H9 (cell line): ENCODE data around the gene C20orf173. TPM values are rescaled to one million over a fixed set of nuclear protein-coding genes. Genes with fewer than 3 reads are reported as not detected.

Experiments used
- DNase-seq: peaks from one replicate; pipeline ENCODE4 v3.0.0-alpha.2; 2017
- H2AFZ ChIP-seq: one replicate; pipeline ENCODE4 v1.6.1; 2013; ENCODE audit warnings: mild to moderate bottlenecking, low read length, control low read depth, moderate library complexity
- H2AK5ac ChIP-seq: 2 replicates; pipeline ENCODE4 v1.6.1; 2013; ENCODE audit warnings: low read length, control low read depth, mixed read lengths; ENCODE audit not compliant: insufficient read length
- H2BK120ac ChIP-seq: one replicate; pipeline ENCODE4 v1.6.1; 2013; ENCODE audit warnings: low read depth, mild to moderate bottlenecking, low read length, control low read depth, inconsistent platforms; ENCODE audit not compliant: poor library complexity, severe bottlenecking
- H2BK12ac ChIP-seq: 2 replicates; pipeline ENCODE4 v1.6.1; 2013; ENCODE audit warnings: low read length, control low read depth, mixed read lengths, low read depth; ENCODE audit not compliant: insufficient read length
- H2BK15ac ChIP-seq: 2 replicates; pipeline ENCODE4 v1.6.1; 2013; ENCODE audit warnings: low read depth, low read length, control low read depth
- H2BK20ac ChIP-seq: one replicate; pipeline ENCODE4 v1.6.1; 2013; ENCODE audit warnings: low read depth, mild to moderate bottlenecking, low read length, control low read depth, inconsistent platforms; ENCODE audit not compliant: poor library complexity, severe bottlenecking
- H2BK5ac ChIP-seq: 2 replicates; pipeline ENCODE4 v1.6.1; 2013; ENCODE audit warnings: low read length, control low read depth, mixed read lengths; ENCODE audit not compliant: insufficient read length
- H3K14ac ChIP-seq: 2 replicates; pipeline ENCODE4 v1.6.1; 2013; ENCODE audit warnings: low read length, control low read depth; ENCODE audit not compliant: insufficient read depth
- H3K18ac ChIP-seq: 2 replicates; pipeline ENCODE4 v1.6.1; 2013; ENCODE audit warnings: low read depth, mild to moderate bottlenecking, mixed read lengths, low read length, control low read depth; ENCODE audit not compliant: insufficient read length
- H3K23ac ChIP-seq: 2 replicates; pipeline ENCODE4 v1.6.1; 2013; ENCODE audit warnings: low read length, control low read depth, mixed read lengths, low read depth; ENCODE audit not compliant: insufficient read length
- H3K23me2 ChIP-seq: 2 replicates; pipeline ENCODE4 v1.6.1; 2013; ENCODE audit warnings: low read depth, mild to moderate bottlenecking, mixed read lengths, low read length, control low read depth; ENCODE audit not compliant: insufficient read length, poor library complexity, severe bottlenecking
- H3K27ac ChIP-seq: 2 replicates; pipeline ENCODE4 v1.5.1; 2013; ENCODE audit warnings: low read length, control low read depth, mixed read lengths, low read depth; ENCODE audit not compliant: insufficient read length
- H3K27me3 ChIP-seq: 2 replicates; pipeline ENCODE4 v1.6.1; 2013; ENCODE audit warnings: low read length, control low read depth, inconsistent platforms; ENCODE audit not compliant: insufficient read depth
- H3K4ac ChIP-seq: 2 replicates; pipeline ENCODE4 v1.6.1; 2013; ENCODE audit warnings: low read depth, mild to moderate bottlenecking, control low read depth, inconsistent platforms, low read length, moderate library complexity
- H3K4me1 ChIP-seq: 2 replicates; pipeline ENCODE4 v1.6.1; 2013; ENCODE audit warnings: low read length, control low read depth, inconsistent platforms; ENCODE audit not compliant: insufficient read depth
- H3K4me2 ChIP-seq: 2 replicates; pipeline ENCODE4 v1.6.1; 2013; ENCODE audit warnings: low read length, control low read depth, mixed read lengths; ENCODE audit not compliant: insufficient read length, insufficient read depth
- H3K56ac ChIP-seq: 2 replicates; pipeline ENCODE4 v1.6.1; 2013; ENCODE audit warnings: low read depth, mild to moderate bottlenecking, mixed read lengths, low read length, control low read depth; ENCODE audit not compliant: insufficient read length
- H3K79me1 ChIP-seq: 2 replicates; pipeline ENCODE4 v1.6.1; 2013; ENCODE audit warnings: low read depth, mild to moderate bottlenecking, moderate library complexity, low read length, control low read depth, inconsistent platforms; ENCODE audit not compliant: insufficient read depth, poor library complexity, severe bottlenecking
- H3K79me2 ChIP-seq: 2 replicates; pipeline ENCODE4 v1.6.1; 2013; ENCODE audit warnings: low read length, control low read depth, inconsistent platforms; ENCODE audit not compliant: insufficient read depth
- H3K9ac ChIP-seq: 2 replicates; pipeline ENCODE4 v1.6.1; 2013; ENCODE audit warnings: low read length, control low read depth, mixed read lengths; ENCODE audit not compliant: insufficient read length; ENCODE audit errors: extremely low read depth
- H3K9me3 ChIP-seq: one replicate; pipeline ENCODE4 v1.6.1; 2013; ENCODE audit warnings: low read depth, low read length, inconsistent platforms; ENCODE audit not compliant: control insufficient read depth
- H3T11ph ChIP-seq: one replicate; pipeline ENCODE4 v1.6.1; 2013; ENCODE audit warnings: mild to moderate bottlenecking, low read length, control low read depth, inconsistent platforms
- H4K20me1 ChIP-seq: one replicate; pipeline ENCODE4 v1.6.1; 2013; ENCODE audit not compliant: control insufficient read depth, insufficient read length, insufficient read depth
- H4K5ac ChIP-seq: 2 replicates; pipeline ENCODE4 v1.6.1; 2013; ENCODE audit warnings: low read depth, mild to moderate bottlenecking, mixed read lengths, low read length, control low read depth; ENCODE audit not compliant: insufficient read length
- H4K8ac ChIP-seq: replicated peaks from 2 replicates; pipeline ENCODE4 v1.6.1; 2013; ENCODE audit warnings: low read length, control low read depth, mixed read lengths, low read depth; ENCODE audit not compliant: insufficient read length
- H4K91ac ChIP-seq: 2 replicates; pipeline ENCODE4 v1.6.1; 2013; ENCODE audit warnings: low read depth, mild to moderate bottlenecking, moderate library complexity, mixed read lengths, low read length, control low read depth; ENCODE audit not compliant: insufficient read length
- H3K27ac Mint-ChIP-seq, 3 experiments: 2 replicates in 2 of 3; 3 replicates in 1 of 3; pipeline ENCODE4 v1.8.0; 2020 to 2021; ENCODE audit warnings: mixed read lengths in 3 of 3, mild to moderate bottlenecking in 1 of 3, moderate library complexity in 1 of 3
- H3K27me3 Mint-ChIP-seq: 2 replicates; pipeline ENCODE4 v1.8.0; 2021; ENCODE audit warnings: low read depth, mild to moderate bottlenecking, moderate library complexity, mixed read lengths
- H3K36me3 Mint-ChIP-seq, 3 experiments: 2 replicates in 2 of 3; 3 replicates in 1 of 3; pipeline ENCODE4 v1.8.0; 2020 to 2021; ENCODE audit warnings: low read depth in 3 of 3, mixed read lengths in 3 of 3; ENCODE audit not compliant: insufficient read depth in 1 of 3
- H3K4me1 Mint-ChIP-seq, 2 experiments: 2 replicates each; pipeline ENCODE4 v1.8.0; 2020; ENCODE audit warnings: mixed read lengths in 2 of 2
- H3K4me3 Mint-ChIP-seq, 2 experiments: 2 replicates in 1 of 2; 3 replicates in 1 of 2; pipeline ENCODE4 v1.8.0; 2020 to 2021; ENCODE audit warnings: mild to moderate bottlenecking in 2 of 2, mixed read lengths in 2 of 2, moderate library complexity in 1 of 2
- H3K9me3 Mint-ChIP-seq, 2 experiments: 2 replicates in 1 of 2; 3 replicates in 1 of 2; pipeline ENCODE4 v1.8.0; 2020; ENCODE audit warnings: mild to moderate bottlenecking in 2 of 2, mixed read lengths in 2 of 2, moderate library complexity in 1 of 2
- CTCF ChIP-seq: fragments of 200-600 bp; sonication (generic); conservative IDR thresholded peaks from 3 replicates; pipeline ENCODE4 v1.8.0; 2021; ENCODE audit warnings: antibody characterized with exemption, mild to moderate bottlenecking
- WGBS: extraction: QIAGEN DNeasy Blood & Tissue Kit; methylation state at CpG from one replicate; pipeline ENCODE4 v1.1.7; 2013; ENCODE audit warnings: missing lambda C conversion rate, low lambda C conversion rate, mixed read lengths; ENCODE audit not compliant: insufficient read length; ENCODE audit errors: extremely low coverage; 5-methylcytosine and 5-hydroxymethylcytosine counted together
- total RNA-seq: library from RNA; stranded (reverse); gene quantifications from 2 replicates; pipeline ENCODE4 v1.2.1, GENCODE V29; 2021

C20orf173 gene
- total RNA-seq, 1 experiment from 2014 or later, result not detected

- Histone ChIP-seq H2BK5ac (no peak overlapping the region), H3T11ph (no peak overlapping the region), H3K4me2 (no peak overlapping the region), H3K27ac (no peak overlapping the region), H3K14ac (no peak overlapping the region), H3K56ac (no peak overlapping the region), H2BK15ac (no peak overlapping the region), H3K79me1 (no peaks in the 10 kb centered on the region), H3K9ac (no peak overlapping the region), H3K18ac (no peak overlapping the region), H3K9me3 (no peaks in the 10 kb centered on the region), H2AFZ (no peak overlapping the region), H2AK5ac (no peak overlapping the region), H2BK120ac (no peak overlapping the region), H2BK20ac (no peak overlapping the region), H3K27me3 (no peaks in the 10 kb centered on the region), H4K8ac (no peak overlapping the region), H3K23ac (no peak overlapping the region), H4K5ac (no peak overlapping the region), H4K20me1 (no peaks in the 10 kb centered on the region), H3K4me1 (no peaks in the 10 kb centered on the region), H3K79me2 (no peaks in the 10 kb centered on the region), H4K91ac (no peak overlapping the region), H3K4ac (no peak overlapping the region), H2BK12ac (no peak overlapping the region), H3K23me2 (no peaks in the 10 kb centered on the region)
- no peak overlapping the region for H3K4me3 Mint-ChIP-seq
- no CpG with 5 or more reads among the region's 6 CpGs for WGBS
- H3K27me3 Mint-ChIP-seq, result no peaks in the 10 kb centered on the region
- H3K36me3 Mint-ChIP-seq, result peaks cover 32 to 76% (median 74%) of the 10 kb centered on the region in 3 experiments; a peak in 6 of 7 replicates
- no peak for DNase-seq
- TF ChIP-seq CTCF, result no peak
- no peaks in the 10 kb centered on the region for H3K4me1 Mint-ChIP-seq
- H3K9me3 Mint-ChIP-seq, result no peaks in the 10 kb centered on the region
- no peak overlapping the region; a peak in 1 of 7 replicates for H3K27ac Mint-ChIP-seq
These were observed 38.7 kb downstream of the C20orf173 start for GRCh38 chr20:35490736-35491181.
